Spleen (tissue), 11 donors: Measurements from ENCODE around the gene TOM1L1. TPM values are rescaled to one million over a fixed set of nuclear protein-coding genes. Genes with fewer than 3 reads are reported as not detected.

Experiments used
- DNase-seq: peaks from one replicate; pipeline ENCODE4 v3.0.0-alpha.2; 2020
- H3K27ac ChIP-seq, 8 donors: fragments of 200-600 bp; sonication (generic) in 7 of 8; 1 replicate in 4 of 8; 2 replicates in 4 of 8; pipeline versions ENCODE4 v1.5.0 to v1.8.0; 2016 to 2021; ENCODE audit warnings: inconsistent platforms in 4 of 8, mild to moderate bottlenecking in 4 of 8, moderate library complexity in 1 of 8
- H3K27me3 ChIP-seq, 7 donors: fragments of 200-600 bp; sonication (generic) in 6 of 7; replicated peaks in 1 of 7; 1 replicate in 4 of 7; 2 replicates in 3 of 7; pipeline versions ENCODE4 v1.5.0 to v1.8.0; 2016 to 2021; ENCODE audit warnings: inconsistent platforms in 3 of 7, mild to moderate bottlenecking in 1 of 7
- H3K36me3 ChIP-seq, 6 donors: fragments of 200-600 bp; sonication (generic) in 5 of 6; 1 replicate in 4 of 6; 2 replicates in 2 of 6; pipeline versions ENCODE4 v1.5.0 to v1.8.0; 2016 to 2021; ENCODE audit warnings: inconsistent platforms in 2 of 6
- H3K4me1 ChIP-seq, 6 donors: fragments of 200-600 bp; sonication (generic) in 5 of 6; 1 replicate in 3 of 6; 2 replicates in 3 of 6; pipeline versions ENCODE4 v1.5.0 to v1.8.0; 2016 to 2021; ENCODE audit warnings: inconsistent platforms in 3 of 6
- H3K4me3 ChIP-seq, 8 donors: fragments of 200-600 bp; sonication (generic) in 7 of 8; 1 replicate in 4 of 8; 2 replicates in 4 of 8; pipeline versions ENCODE4 v1.5.0 to v1.8.0; 2016 to 2021; ENCODE audit warnings: inconsistent platforms in 4 of 8, mild to moderate bottlenecking in 4 of 8, moderate library complexity in 2 of 8
- H3K9me3 ChIP-seq, 8 donors: fragments of 200-600 bp; sonication (generic) in 7 of 8; 1 replicate in 4 of 8; 2 replicates in 4 of 8; pipeline versions ENCODE4 v1.5.0 to v1.8.0; 2016 to 2021; ENCODE audit warnings: inconsistent platforms in 4 of 8
- CTCF ChIP-seq, 11 experiments: fragments of 200-600 bp in 7 of 11; fragments of 450-650 bp in 4 of 11; sonication (generic) in 4 of 11; IDR thresholded peaks in 8 of 11; conservative IDR thresholded peaks in 3 of 11; 1 replicate in 7 of 11; 2 replicates in 4 of 11; pipeline versions ENCODE4 v1.4.0 to v1.8.0; 2016 to 2021; ENCODE audit warnings: antibody characterized with exemption in 11 of 11, inconsistent platforms in 4 of 11, mild to moderate bottlenecking in 1 of 11
- POLR2A ChIP-seq, 3 donors: fragments of 450-650 bp; IDR thresholded peaks; one replicate each; pipeline ENCODE4 v1.5.1; 2017; ENCODE audit warnings: antibody characterized with exemption in 3 of 3, mild to moderate bottlenecking in 1 of 3
- POLR2AphosphoS5 ChIP-seq, 3 donors: sonication (generic); formaldehyde crosslinking; IDR thresholded peaks; one replicate each; pipeline ENCODE4 v1.5.1; 2017; ENCODE audit warnings: antibody characterized with exemption in 3 of 3
- WGBS, 5 donors: extraction: QIAGEN DNeasy Blood & Tissue Kit in 3 of 5; methylation state at CpG; one replicate each; pipeline versions ENCODE4 v1.1.5 to v1.1.7; 2013 to 2018; 5-methylcytosine and 5-hydroxymethylcytosine counted together
- intact Hi-C: fragments of 100-400 bp; cut with DNase I; formaldehyde crosslinking; loops from one replicate; pipeline ENCODE4 v1.15.0; 2023; ENCODE audit warnings: low total_unique reads
- polyA plus RNA-seq, 3 donors: library from polyadenylated mRNA; stranded (reverse); fragments of 200-250 nt; gene quantifications; one replicate each; pipeline ENCODE4 v1.2.1, GENCODE V29; 2013
- total RNA-seq, 7 donors: library from RNA; depleted of rRNA in 3 of 7; stranded (reverse); fragments of >200 nt in 3 of 7; fragmentation: NEBNext Ultra II Directional in 4 of 7; extraction: Animal tissue kit (Norgen Biotek cat#: 25700) in 4 of 7; gene quantifications; one replicate each; pipeline versions ENCODE4 v1.1.0 to v1.2.1, GENCODE V29; 2016 to 2021
- donor health status: healthy with polysubstance abuse.
- donor health status: DM: no; HTN: no; CAD: no; lungs with moderate emphysema.
- donor health status: DM: no; HTN: no; CAD: no.
- donor health status: Bipolar disorder and iron deficiency.
- donor health status: healthy.
- donor health status: DM: no; HTN: no; CAD: no.
- donor health status: DM: yes; HTN: yes; CAD: no.

The TOM1L1 gene
- total and polyA plus RNA-seq, 10 donors = 2.3 to 14.3 (median 4.2) TPM

DNA sequence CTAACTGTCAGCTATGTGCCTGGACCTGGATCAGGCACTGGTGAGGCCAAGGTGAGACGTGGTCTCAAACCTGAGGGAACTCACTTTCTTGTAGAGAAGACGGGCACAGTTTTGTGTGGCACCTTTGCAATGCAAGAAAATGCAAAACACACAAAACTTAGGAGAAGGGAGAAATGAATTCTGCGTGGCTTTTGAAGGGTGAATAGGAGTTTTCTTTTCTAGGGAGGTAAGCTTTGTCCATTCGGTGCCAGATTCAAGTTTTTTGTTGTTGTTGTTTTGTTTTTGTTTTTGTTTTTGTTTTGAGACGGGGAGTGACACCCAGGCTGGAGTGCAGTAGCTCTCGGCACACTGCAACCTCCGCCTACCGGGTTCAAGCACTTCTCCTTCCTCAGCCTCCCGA, 1.4 kb downstream of the TOM1L1 start:
- no peak for TF ChIP-seq POLR2AphosphoS5 (IDR thresholded peaks at IDR 0.05)
- no peak for TF ChIP-seq CTCF (IDR thresholded peaks at IDR 0.05 in 8 of 11, conservative IDR thresholded peaks at IDR 0.05 in 3 of 11)
- no peak for TF ChIP-seq POLR2A (IDR thresholded peaks at IDR 0.05)

GRCh38 chr17:54902611-54903010, 2.0 kb downstream of the TOM1L1 start:
- Histone ChIP-seq H3K4me3 (no peak overlapping the region), H3K36me3 (no peaks in the 10 kb centered on the region), H3K27me3 (peaks cover 0 to 48% (median 14%) of the 10 kb centered on the region in 7 donors), H3K4me1 (peaks cover 3 to 17% (median 11%) of the 10 kb centered on the region in 6 donors), H3K9me3 (no peaks in the 10 kb centered on the region), H3K27ac (no peak overlapping the region)
- TF ChIP-seq CTCF (IDR thresholded peaks at IDR 0.05 in 8 of 11, conservative IDR thresholded peaks at IDR 0.05 in 3 of 11) (no peak), POLR2AphosphoS5 (IDR thresholded peaks at IDR 0.05) (no peak), POLR2A (IDR thresholded peaks at IDR 0.05) (no peak)
- intact Hi-C loops = no loop called here
- WGBS, 5 donors = 78 to 92% (median 91%) methylated on average over 5 of the region's 5 CpGs
- no peak for DNase-seq

More for the DNA sequence above, 1.4 kb downstream of the TOM1L1 start:
- no peak overlapping the region for H3K4me3 ChIP-seq
- H3K36me3 ChIP-seq = no peaks in the 10 kb centered on the region
- H3K27ac ChIP-seq = no peak overlapping the region
- no peak for DNase-seq
- peaks cover 0 to 53% (median 14%) of the 10 kb centered on the region in 7 donors for H3K27me3 ChIP-seq
- no peaks in the 10 kb centered on the region for H3K9me3 ChIP-seq
- intact Hi-C loops = no loop called here
- H3K4me1 ChIP-seq = peaks cover 3 to 17% (median 11%) of the 10 kb centered on the region in 6 donors
- 84 to 95% (median 88%) methylated on average over 9 of the region's 9 CpGs for WGBS, 5 donors

- TF ChIP-seq POLR2AphosphoS5 (IDR thresholded peaks at IDR 0.05) = no peak
- no peak for TF ChIP-seq CTCF (IDR thresholded peaks at IDR 0.05 in 8 of 11, conservative IDR thresholded peaks at IDR 0.05 in 3 of 11)
- TF ChIP-seq POLR2A (IDR thresholded peaks at IDR 0.05) = no peak
- DNase-seq = no peak
- intact Hi-C loops = no loop called here
- Histone ChIP-seq H3K27ac (no peak overlapping the region), H3K4me3 (no peak overlapping the region), H3K4me1 (peaks cover 3 to 17% (median 11%) of the 10 kb centered on the region in 6 donors), H3K27me3 (peaks cover 0 to 42% (median 14%) of the 10 kb centered on the region in 7 donors), H3K36me3 (no peaks in the 10 kb centered on the region), H3K9me3 (no peaks in the 10 kb centered on the region)
- 67 to 83% (median 69%) methylated on average over 1 of the region's 1 CpG for WGBS, 5 donors
Measured at GRCh38 chr17:54903375-54903774, 2.7 kb downstream of the TOM1L1 start.

GRCh38 chr17:54906683-54907082, 6.0 kb downstream of the TOM1L1 start:
- peaks cover 0 to 9% (median 0%) of the 10 kb centered on the region in 7 donors for H3K27me3 ChIP-seq

More at GRCh38 chr17:54906683-54907082, 6.0 kb downstream of the TOM1L1 start:
- TF ChIP-seq POLR2AphosphoS5 (IDR thresholded peaks at IDR 0.05) = no peak
- no peak for TF ChIP-seq POLR2A (IDR thresholded peaks at IDR 0.05)
- TF ChIP-seq CTCF (IDR thresholded peaks at IDR 0.05 in 8 of 11, conservative IDR thresholded peaks at IDR 0.05 in 3 of 11) = no peak
- Histone ChIP-seq H3K4me1 (no peaks in the 10 kb centered on the region), H3K27ac (no peak overlapping the region), H3K4me3 (no peak overlapping the region), H3K9me3 (no peaks in the 10 kb centered on the region), H3K36me3 (no peaks in the 10 kb centered on the region)
- intact Hi-C loops = no loop called here
- no peak for DNase-seq
- 82 to 92% (median 88%) methylated on average over 7 of the region's 7 CpGs for WGBS, 5 donors
